HepG2 (cell line): Measurements from ENCODE around the gene BCAR3. TPM values are rescaled to one million over a fixed set of nuclear protein-coding genes. Genes with fewer than 3 reads are reported as not detected.

Experiments used
- ATAC-seq: fragments of 200-7000 bp; cut with Tn5 transposase; 3 replicates; pipeline ENCODE4 v1.9.1; 2020; ENCODE audit warnings: mild to moderate bottlenecking, moderate library complexity
- BruUV-seq: library from RNA; stranded (reverse); fragments of 400-500 nt; replicated peaks from 2 replicates; lab custom pipeline; 2021; lab: Mats Ljungman, UMichigan
- CTCF ChIA-PET: fragments of 300-600 bp; formaldehyde crosslinking; extraction: SDS; loops from one replicate; lab custom pipeline; 2021; ENCODE audit warnings: low total read pairs, inconsistent platforms, low intra/inter-chr PET ratio; lab: Yijun Ruan, JAX
- POLR2A ChIA-PET: fragments of 350-600 bp; sonication (Branson Sonifier 250); formaldehyde crosslinking; loops from one replicate; lab custom pipeline; 2020; ENCODE audit warnings: antibody characterized with exemption, inconsistent platforms; lab: Yijun Ruan, JAX
- DNase-seq: peaks from one replicate; pipeline ENCODE4 v3.0.0-alpha.2; 2015; ENCODE audit warnings: low spot score
- FAIRE-seq: peaks from 3 replicates; lab custom pipeline; 2011; peaks lifted over from hg19 to GRCh38; lab: Jason Lieb, UNC
- H2AFZ ChIP-seq: one replicate; pipeline ENCODE4 v1.6.1; 2011; ENCODE audit warnings: low read length, inconsistent platforms
- H3K27ac ChIP-seq: fragments of 300-600 bp; 3 replicates; pipeline ENCODE4 v1.8.0; 2011; ENCODE audit warnings: mixed run types, mild to moderate bottlenecking, mixed read lengths, low read length, inconsistent platforms; ENCODE audit not compliant: insufficient read depth; ENCODE audit errors: extremely low read length
- H3K27me3 ChIP-seq, 2 experiments: fragments of 200-600 bp in 1 of 2; 2 replicates in 1 of 2; 3 replicates in 1 of 2; pipeline versions ENCODE4 v1.6.0 to v1.8.0; 2011; ENCODE audit warnings: low read length in 2 of 2, mild to moderate bottlenecking in 2 of 2, moderate library complexity in 2 of 2, inconsistent platforms in 1 of 2; ENCODE audit not compliant: insufficient read depth in 2 of 2, control insufficient read depth in 1 of 2
- H3K36me3 ChIP-seq, 2 experiments: fragments of 200-600 bp in 1 of 2; replicated peaks in 1 of 2; 2 replicates in 1 of 2; 3 replicates in 1 of 2; pipeline versions ENCODE4 v1.5.1 to v1.8.0; 2011; ENCODE audit warnings: low read length in 2 of 2, inconsistent platforms in 1 of 2; ENCODE audit not compliant: insufficient read depth in 2 of 2, control insufficient read depth in 1 of 2
- H3K4me1 ChIP-seq: 2 replicates; pipeline ENCODE4 v1.5.1; 2012; ENCODE audit warnings: low read length, inconsistent platforms; ENCODE audit not compliant: insufficient read depth
- H3K4me2 ChIP-seq: 2 replicates; pipeline ENCODE4 v1.6.0; 2011; ENCODE audit warnings: low read depth, low read length, inconsistent platforms
- H3K4me3 ChIP-seq, 3 experiments: fragments of 200-600 bp in 1 of 3; sonication (generic), shearing (Covaris generic) in 1 of 3; replicated peaks in 1 of 3; 2 replicates each; pipeline ENCODE4 v1.5.1; 2011 to 2016; ENCODE audit warnings: low read length in 3 of 3, inconsistent platforms in 2 of 3, low read depth in 2 of 3, mild to moderate bottlenecking in 2 of 3, control low read depth in 1 of 3, mixed read lengths in 1 of 3; ENCODE audit not compliant: insufficient read depth in 1 of 3
- H3K79me2 ChIP-seq: one replicate; pipeline ENCODE4 v1.6.1; 2011; ENCODE audit warnings: low read length, inconsistent platforms; ENCODE audit not compliant: insufficient read depth
- H3K9ac ChIP-seq: 2 replicates; pipeline ENCODE4 v1.6.0; 2011; ENCODE audit warnings: mild to moderate bottlenecking, low read depth, low read length, inconsistent platforms; ENCODE audit not compliant: insufficient read depth
- H3K9me3 ChIP-seq: 2 replicates; pipeline ENCODE4 v1.5.1; 2012; ENCODE audit warnings: mild to moderate bottlenecking, low read length
- H4K20me1 ChIP-seq: 2 replicates; pipeline ENCODE4 v1.6.0; 2011; ENCODE audit warnings: inconsistent platforms, mild to moderate bottlenecking, low read length, moderate library complexity; ENCODE audit not compliant: insufficient read depth
- KLF12 ChIP-seq: sonication (generic); formaldehyde crosslinking; IDR thresholded peaks from 2 replicates; pipeline ENCODE4 v1.4.0; 2020; ENCODE audit warnings: missing genetic modification reagents, borderline replicate concordance
- PLSCR1 ChIP-seq: sonication (generic); formaldehyde crosslinking; IDR thresholded peaks from 2 replicates; pipeline ENCODE4 v1.5.0; 2020; ENCODE audit warnings: missing genetic modification reagents, mild to moderate bottlenecking, borderline replicate concordance
- POGZ ChIP-seq: sonication (generic); formaldehyde crosslinking; IDR thresholded peaks from 2 replicates; pipeline ENCODE4 v1.4.0; 2020; ENCODE audit warnings: mild to moderate bottlenecking, missing genetic modification reagents
- RBFOX2 ChIP-seq: fragments of 200-400 bp; formaldehyde crosslinking; IDR thresholded peaks from 2 replicates; pipeline ENCODE4 v1.6.1; 2017; ENCODE audit warnings: low read depth, mild to moderate bottlenecking, low read length
- TCF7 ChIP-seq: sonication (generic); IDR thresholded peaks from 2 replicates; pipeline ENCODE4 v1.6.1; 2016; ENCODE audit warnings: antibody characterized with exemption, low read depth
- ZNF644 ChIP-seq: IDR thresholded peaks from 2 replicates; pipeline ENCODE4 v1.6.1; 2016; ENCODE audit warnings: low read depth
- WGBS: methylation state at CpG from one replicate; pipeline ENCODE4 v1.1.6; 2017; ENCODE audit warnings: low lambda C conversion rate; 5-methylcytosine and 5-hydroxymethylcytosine counted together
- in situ Hi-C: cut with HindIII; loops from 2 replicates; pipeline ENCODE4 v1.10.0; 2017; ENCODE audit warnings: low pct_unique_long_range_greater_than_20kb; ENCODE audit not compliant: extremely low pct_ligation_motif_present
- intact Hi-C: fragments of 100-400 bp; cut with micrococcal nuclease; formaldehyde crosslinking; loops from one replicate; pipeline ENCODE4 v1.10.0; 2022; ENCODE audit not compliant: unreplicated experiment
- polyA plus RNA-seq, 8 experiments: library from polyadenylated mRNA; depleted of rRNA in 3 of 8; stranded (reverse) in 7 of 8; unstranded in 1 of 8; fragments of >200 nt; fragmentation: Illumina TruSeq in 4 of 8; extraction: Trizol in 4 of 8; gene quantifications; 2 replicates each; pipeline versions ENCODE4 v1.2.1 to v1.2.3, GENCODE V29; 2011 to 2016; ENCODE audit warnings: low read depth in 4 of 8, missing spikeins in 1 of 8, mixed read lengths in 1 of 8; ENCODE audit not compliant: insufficient read depth in 1 of 8
- total RNA-seq, 5 experiments: library from RNA; depleted of rRNA; stranded (reverse); fragments of >200 nt; fragmentation: Illumina TruSeq; extraction: Trizol; gene quantifications; 2 replicates each; pipeline ENCODE4 v1.2.3, GENCODE V29; 2016; ENCODE audit warnings: low read depth in 1 of 5

BCAR3 gene
- total and polyA plus RNA-seq, 2 of the 13 experiments (the other 11 are each of a cell fraction or from before 2014, with no cell fraction given) = 3.6 to 4.8 TPM

- H3K9me3 ChIP-seq = no peaks in the 10 kb centered on the region
- WGBS = 69% methylated on average over 3 of the region's 5 CpGs
- CTCF ChIA-PET = interaction anchor here (1.3 to 1.8 kb wide), 3 partner anchors 17 to 50 kb away, joined by 4 to 9 read pairs (median 7); no protein-coding TSS in a partner anchor
- POLR2A ChIA-PET = interaction anchor here (1.2 to 3.2 kb wide), 2 partner anchors 8 to 62 kb away, joined by 4 to 15 read pairs; no protein-coding TSS in a partner anchor
- no TSS peak for BruUV-seq
- peaks cover 56% of the 10 kb centered on the region for H3K4me1 ChIP-seq
- H3K4me2 ChIP-seq = peak overlapping the region; percentile 98
- intact Hi-C loops = loop anchor here (1.0 to 10.0 kb wide), 3 partner anchors 49 to 133 kb away; no protein-coding TSS in a partner anchor
- H3K27me3 ChIP-seq = no peaks in the 10 kb centered on the region
- peaks cover 32% of the 10 kb centered on the region for H3K79me2 ChIP-seq
- H3K27ac ChIP-seq = no peak overlapping the region
- peak overlapping the region; percentile 72; the same call in 1 of the 2 replicates for H3K9ac ChIP-seq
- FAIRE-seq (no peak), ATAC-seq (no peak), DNase-seq (no peak)
- in situ Hi-C loops = loop anchor here (5.0 kb wide), 1 partner anchor 43 kb away; no protein-coding TSS in a partner anchor
- no peaks in the 10 kb centered on the region for H3K36me3 ChIP-seq
- TF ChIP-seq ZNF644 (CRISPR knock-in tag) (no peak), POGZ (CRISPR knock-in tag) (no peak), PLSCR1 (no peak), TCF7 (no peak)
- peak overlapping the region; percentile 74 to 84 (median 76) for H3K4me3 ChIP-seq
- no peak overlapping the region for H2AFZ ChIP-seq
- H4K20me1 ChIP-seq = no peaks in the 10 kb centered on the region
These were observed 1.6 kb downstream of the BCAR3 start for GRCh38 chr1:93680076-93680419.

GRCh38 chr1:93679546-93679945 is 2.1 kb downstream of the BCAR3 start:
- Histone ChIP-seq H3K9ac (no peak overlapping the region; the same call in 1 of the 2 replicates), H3K4me2 (peak overlapping the region; percentile 98), H3K4me3 (no peak overlapping the region), H2AFZ (no peak overlapping the region), H3K36me3 (peaks cover 0 to 2% of the 10 kb centered on the region in 2 experiments; a peak in 1 of 5 replicates), H4K20me1 (no peaks in the 10 kb centered on the region), H3K27me3 (no peaks in the 10 kb centered on the region)
- intact Hi-C loops = no loop called here
- no peak for ATAC-seq
- in situ Hi-C loops = no loop called here
- POLR2A ChIA-PET = interaction anchor here (3.2 kb wide), 1 partner anchor 8 kb away, joined by 15 read pairs; no protein-coding TSS in a partner anchor
- TF ChIP-seq KLF12 (CRISPR knock-in tag) = no peak
- TF ChIP-seq RBFOX2 = 0 out of 2 replicates have a peak, but pooled peaks have one; percentile 14
- TF ChIP-seq, all 625 proteins: peak for 1
- 63% methylated on average over 4 of the region's 4 CpGs for WGBS
- Histone ChIP-seq H3K9me3 (no peaks in the 10 kb centered on the region), H3K4me1 (peaks cover 61% of the 10 kb centered on the region), H3K27ac (no peak overlapping the region), H3K79me2 (peaks cover 34% of the 10 kb centered on the region)
- TSS peak; percentile 57 for BruUV-seq
- no peak for DNase-seq
- CTCF ChIA-PET = interaction anchor here (1.8 kb wide), 1 partner anchor 50 kb away, joined by 9 read pairs; no protein-coding TSS in a partner anchor
- FAIRE-seq = no peak
